ENCODE data around the gene MGMT.

MGMT gene

GRCh38 chr10:129774082-129774735, 307.2 kb downstream of the MGMT start:
- no peak for DNase-seq (ENCODE audit: low read depth)

GRCh38 chr10:129774736-129775401, 307.8 kb downstream of the MGMT start:
- no peak for DNase-seq (ENCODE audit: low read depth)

- no peak for DNase-seq (ENCODE audit: low read depth)
Measured at GRCh38 chr10:129775681-129776080, 308.6 kb downstream of the MGMT start.

- no peak for DNase-seq (ENCODE audit: low read depth)
Measured at GRCh38 chr10:129777687-129778086, 310.6 kb downstream of the MGMT start.

GRCh38 chr10:129778571-129778970, 311.5 kb downstream of the MGMT start:
- no peak for DNase-seq (ENCODE audit: low read depth)

- DNase-seq (ENCODE audit: low read depth): no peak
Measured at GRCh38 chr10:129779126-129780111, 312.4 kb downstream of the MGMT start.

- DNase-seq (ENCODE audit: low read depth): no peak
Measured at GRCh38 chr10:129780198-129780597, 313.2 kb downstream of the MGMT start.

GRCh38 chr10:129780901-129781795, 314.1 kb downstream of the MGMT start:
- DNase-seq (ENCODE audit: low read depth): no peak

- DNase-seq (ENCODE audit: low read depth): no peak
Measured at GRCh38 chr10:129784291-129784690, 317.2 kb downstream of the MGMT start.

GRCh38 chr10:129784891-129785290, 317.9 kb downstream of the MGMT start:
- no peak for DNase-seq (ENCODE audit: low read depth)

GRCh38 chr10:129785536-129785981, 318.5 kb downstream of the MGMT start:
- DNase-seq (ENCODE audit: low read depth): no peak

GRCh38 chr10:129786216-129786615, 319.2 kb downstream of the MGMT start:
- no peak for DNase-seq (ENCODE audit: low read depth)

- no peak for DNase-seq (ENCODE audit: low read depth)
Measured at GRCh38 chr10:129787557-129787956, 320.5 kb downstream of the MGMT start.

- no peak for DNase-seq (ENCODE audit: low read depth)
Measured at GRCh38 chr10:129788215-129788614, 321.2 kb downstream of the MGMT start.

- no peak for DNase-seq (ENCODE audit: low read depth)
Measured at GRCh38 chr10:129790715-129791446, 323.8 kb downstream of the MGMT start.

GRCh38 chr10:129792141-129792540, 325.1 kb downstream of the MGMT start:
- no peak for DNase-seq (ENCODE audit: low read depth)

- DNase-seq (ENCODE audit: low read depth): no peak
Measured at GRCh38 chr10:129792864-129793263, 325.8 kb downstream of the MGMT start.

- DNase-seq (ENCODE audit: low read depth): no peak
Measured at GRCh38 chr10:129793479-129793878, 326.4 kb downstream of the MGMT start.

GRCh38 chr10:129793996-129794395, 327.0 kb downstream of the MGMT start:
- DNase-seq (ENCODE audit: low read depth): no peak

GRCh38 chr10:129796710-129797420, 329.8 kb downstream of the MGMT start:
- DNase-seq (ENCODE audit: low read depth): no peak

Measured in EH (cell line).